Liver (tissue), 8 donors: ENCODE results near the gene SMIM45.
A peak's percentile ranks its signal among the peaks of the same experiment; 100 is the strongest.

Source experiments
- DNase-seq: peaks from one replicate; pipeline ENCODE4 v3.0.0-alpha.2; 2017; ENCODE audit warnings: low spot score
- H3K27ac ChIP-seq, 2 donors: one replicate each; pipeline ENCODE4 v1.7.0; 2013; ENCODE audit warnings: inconsistent platforms in 2 of 2, low read length in 2 of 2, control low read depth in 1 of 2, low read depth in 1 of 2, mild to moderate bottlenecking in 1 of 2
- H3K27me3 ChIP-seq, 4 donors: one replicate each; pipeline versions ENCODE4 v1.6.1 to v1.7.0; 2013; ENCODE audit warnings: low read length in 3 of 4, inconsistent platforms in 1 of 4, mild to moderate bottlenecking in 1 of 4, moderate library complexity in 1 of 4; ENCODE audit not compliant: control insufficient read depth in 4 of 4, insufficient read depth in 4 of 4
- H3K36me3 ChIP-seq, 4 donors: one replicate each; pipeline versions ENCODE4 v1.6.1 to v1.7.0; 2013; ENCODE audit warnings: low read length in 3 of 4, mild to moderate bottlenecking in 3 of 4, low read depth in 1 of 4, moderate library complexity in 1 of 4; ENCODE audit not compliant: control insufficient read depth in 4 of 4, insufficient read depth in 3 of 4
- H3K4me1 ChIP-seq, 4 donors: one replicate each; pipeline versions ENCODE4 v1.6.1 to v1.7.0; 2013; ENCODE audit warnings: low read length in 3 of 4, mild to moderate bottlenecking in 3 of 4, moderate library complexity in 1 of 4; ENCODE audit not compliant: control insufficient read depth in 4 of 4, insufficient read depth in 4 of 4
- H3K4me3 ChIP-seq, 3 donors: one replicate each; pipeline versions ENCODE4 v1.6.1 to v1.7.0; 2013; ENCODE audit warnings: low read length in 3 of 3, control low read depth in 1 of 3, low read depth in 1 of 3, mild to moderate bottlenecking in 1 of 3
- H3K9ac ChIP-seq, 2 donors: one replicate each; pipeline ENCODE4 v1.7.0; 2013; ENCODE audit warnings: low read length in 2 of 2, mild to moderate bottlenecking in 2 of 2, moderate library complexity in 2 of 2, control low read depth in 1 of 2, low read depth in 1 of 2
- H3K9me3 ChIP-seq, 4 donors: one replicate each; pipeline versions ENCODE4 v1.6.1 to v1.7.0; 2013; ENCODE audit warnings: low read length in 3 of 4; ENCODE audit not compliant: control insufficient read depth in 4 of 4
- ATF3 ChIP-seq: IDR thresholded peaks from 2 replicates; pipeline ENCODE4 v1.6.1; 2016; ENCODE audit warnings: antibody characterized with exemption
- FOXA1 ChIP-seq: IDR thresholded peaks from 2 replicates; pipeline ENCODE4 v1.6.1; 2016; ENCODE audit warnings: antibody characterized with exemption
- FOXA2 ChIP-seq: IDR thresholded peaks from 2 replicates; pipeline ENCODE4 v1.6.1; 2016; ENCODE audit warnings: antibody characterized with exemption
- GABPA ChIP-seq, 2 donors: IDR thresholded peaks in 1 of 2; conservative IDR thresholded peaks in 1 of 2; 2 replicates each; pipeline ENCODE4 v1.6.1; 2016; ENCODE audit warnings: antibody characterized with exemption in 2 of 2, mild to moderate bottlenecking in 1 of 2, moderate library complexity in 1 of 2
- HNF4A ChIP-seq, 2 donors: conservative IDR thresholded peaks; 2 replicates each; pipeline ENCODE4 v1.6.1; 2016; ENCODE audit warnings: antibody characterized with exemption in 2 of 2, mild to moderate bottlenecking in 2 of 2
- MAX ChIP-seq: IDR thresholded peaks from 2 replicates; pipeline ENCODE4 v1.6.1; 2016; ENCODE audit warnings: antibody characterized with exemption
- NR2F2 ChIP-seq: IDR thresholded peaks from 2 replicates; pipeline ENCODE4 v1.6.1; 2016; ENCODE audit warnings: antibody characterized with exemption
- REST ChIP-seq: IDR thresholded peaks from 2 replicates; pipeline ENCODE4 v1.6.1; 2016; ENCODE audit warnings: antibody characterized with exemption, mild to moderate bottlenecking
- RXRA ChIP-seq, 2 donors: IDR thresholded peaks; 2 replicates each; pipeline ENCODE4 v1.6.1; 2017 to 2018; ENCODE audit warnings: antibody characterized with exemption in 2 of 2, mild to moderate bottlenecking in 1 of 2
- SP1 ChIP-seq: IDR thresholded peaks from 2 replicates; pipeline ENCODE4 v1.6.1; 2018; ENCODE audit warnings: antibody characterized with exemption, mild to moderate bottlenecking
- TAF1 ChIP-seq: conservative IDR thresholded peaks from 2 replicates; pipeline ENCODE4 v1.6.1; 2016; ENCODE audit warnings: antibody characterized with exemption, mild to moderate bottlenecking
- YY1 ChIP-seq: IDR thresholded peaks from 2 replicates; pipeline ENCODE4 v1.6.1; 2016; ENCODE audit warnings: antibody characterized with exemption, mild to moderate bottlenecking
- ZBTB33 ChIP-seq: IDR thresholded peaks from 2 replicates; pipeline ENCODE4 v1.6.1; 2016; ENCODE audit warnings: antibody characterized with exemption
- WGBS: extraction: QIAGEN DNeasy Blood & Tissue Kit; methylation state at CpG from one replicate; pipeline ENCODE4 v1.1.7; 2013; 5-methylcytosine and 5-hydroxymethylcytosine counted together
- TF ChIP-seq, protein P1 (sequence below): fragments of 150-350 bp; IDR thresholded peaks from 2 replicates; pipeline ENCODE4 v1.5.1; 2017; ENCODE audit warnings: improper control_type of control experiment, low read depth, low read length; ENCODE audit not compliant: missing input control
- donor health status: healthy.
- donor health status: healthy.
- donor health status: healthy.
- donor health status: healthy.
- donor health status: healthy.

The SMIM45 gene

GRCh38 chr22:41914611-41915034 lies 37.3 kb upstream of the SMIM45 start:
- DNase-seq, result no peak
- H3K36me3 ChIP-seq, result no peaks in the 10 kb centered on the region
- H3K27ac ChIP-seq, result no peak overlapping the region
- H3K9ac ChIP-seq, result no peak overlapping the region
- WGBS, result 4% methylated on average over 67 of the region's 67 CpGs
- peaks cover 4 to 12% (median 8%) of the 10 kb centered on the region in 4 donors for H3K27me3 ChIP-seq
- H3K9me3 ChIP-seq, result no peaks in the 10 kb centered on the region
- H3K4me3 ChIP-seq, result peak overlapping the region in 1 of 3 donors; percentile 42
- TF ChIP-seq REST (no peak), ATF3 (no peak), MAX (no peak)
- H3K4me1 ChIP-seq, result peaks cover 6 to 29% (median 17%) of the 10 kb centered on the region in 4 donors

DNA sequence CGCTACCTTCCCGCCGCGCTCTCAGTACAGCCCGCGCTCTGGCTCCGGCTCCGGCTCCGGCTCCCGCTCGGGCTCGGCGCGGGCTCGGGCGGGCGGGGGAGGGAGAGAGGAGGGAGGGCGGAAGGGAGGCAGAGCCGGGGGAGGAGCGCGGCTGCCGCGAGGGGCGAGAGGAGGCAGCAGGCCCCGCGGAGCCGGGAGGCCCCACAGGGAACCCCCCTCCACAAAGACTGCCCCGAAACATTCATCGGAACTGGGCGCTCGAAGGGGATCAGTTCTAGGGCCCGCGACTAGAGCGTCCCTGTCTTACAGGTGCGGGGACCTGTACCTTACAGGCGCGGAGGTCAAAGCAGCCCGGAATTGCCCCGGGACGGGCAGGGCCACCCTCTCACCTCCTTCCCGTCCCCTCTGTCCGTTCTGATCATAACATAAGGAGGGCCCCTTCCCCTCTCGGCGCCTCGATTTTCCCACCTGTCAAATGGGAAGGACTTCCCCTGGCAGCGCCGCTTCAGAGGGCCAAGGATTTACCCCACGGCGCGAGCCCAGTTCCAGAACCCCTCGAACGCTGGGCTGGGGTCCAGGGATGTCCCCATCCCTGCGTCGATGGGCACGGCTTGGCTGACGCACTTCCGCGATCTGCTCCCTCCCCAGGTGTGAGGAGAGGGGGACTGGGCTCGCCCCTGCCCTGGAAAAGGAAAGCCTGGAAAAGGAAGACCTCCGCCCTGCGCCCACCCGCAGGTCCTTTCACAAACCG lies 36.7 kb upstream of the SMIM45 start, which contains the start of gene SHISA8:
TSS of gene SHISA8 (minus strand) at position 40 of the 751 bp plus-strand sequence. CDS start 407 bp downstream, outside the sequence.
- Histone ChIP-seq H3K27me3 (peaks cover 4 to 12% (median 8%) of the 10 kb centered on the region in 4 donors), H3K4me3 (peak within 1 kb of the TSS in 1 of 3 donors; percentile 42), H3K9ac (no peak within 1 kb of the TSS), H3K27ac (no peak within 1 kb of the TSS), H3K9me3 (no peaks in the 10 kb centered on the region), H3K4me1 (peaks cover 6 to 30% (median 19%) of the 10 kb centered on the region in 4 donors), H3K36me3 (no peaks in the 10 kb centered on the region)
- WGBS, result 8% methylated on average over 63 of the region's 63 CpGs
- DNase-seq, result no peak
- TF ChIP-seq TAF1, result no peak
- TF ChIP-seq YY1, result no peak
- TF ChIP-seq, protein P1, sequence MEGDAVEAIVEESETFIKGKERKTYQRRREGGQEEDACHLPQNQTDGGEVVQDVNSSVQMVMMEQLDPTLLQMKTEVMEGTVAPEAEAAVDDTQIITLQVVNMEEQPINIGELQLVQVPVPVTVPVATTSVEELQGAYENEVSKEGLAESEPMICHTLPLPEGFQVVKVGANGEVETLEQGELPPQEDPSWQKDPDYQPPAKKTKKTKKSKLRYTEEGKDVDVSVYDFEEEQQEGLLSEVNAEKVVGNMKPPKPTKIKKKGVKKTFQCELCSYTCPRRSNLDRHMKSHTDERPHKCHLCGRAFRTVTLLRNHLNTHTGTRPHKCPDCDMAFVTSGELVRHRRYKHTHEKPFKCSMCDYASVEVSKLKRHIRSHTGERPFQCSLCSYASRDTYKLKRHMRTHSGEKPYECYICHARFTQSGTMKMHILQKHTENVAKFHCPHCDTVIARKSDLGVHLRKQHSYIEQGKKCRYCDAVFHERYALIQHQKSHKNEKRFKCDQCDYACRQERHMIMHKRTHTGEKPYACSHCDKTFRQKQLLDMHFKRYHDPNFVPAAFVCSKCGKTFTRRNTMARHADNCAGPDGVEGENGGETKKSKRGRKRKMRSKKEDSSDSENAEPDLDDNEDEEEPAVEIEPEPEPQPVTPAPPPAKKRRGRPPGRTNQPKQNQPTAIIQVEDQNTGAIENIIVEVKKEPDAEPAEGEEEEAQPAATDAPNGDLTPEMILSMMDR, result no peak
- TF ChIP-seq SP1, result no peak
- TF ChIP-seq RXRA (IDR thresholded peaks at IDR 0.05), result no peak
- TF ChIP-seq HNF4A (conservative IDR thresholded peaks at IDR 0.05), result no peak
- no peak for TF ChIP-seq MAX
- TF ChIP-seq GABPA (IDR thresholded peaks at IDR 0.05 in 1 of 2, conservative IDR thresholded peaks at IDR 0.05 in 1 of 2), result no peak
- TF ChIP-seq NR2F2, result no peak
- no peak for TF ChIP-seq ZBTB33
- no peak for TF ChIP-seq FOXA1
- no peak for TF ChIP-seq FOXA2
